Loucy (cell line): Measurements from ENCODE around the gene CRYBB2.

Experiments used
- CTCF ChIP-seq: fragments of 200-600 bp; sonication (generic); conservative IDR thresholded peaks from 2 replicates; pipeline ENCODE4 v1.5.1; 2014; ENCODE audit warnings: mild to moderate bottlenecking, antibody characterized with exemption, low read length
- EZH2phosphoT487 ChIP-seq: fragments of 200-600 bp; IDR thresholded peaks from 2 replicates; pipeline ENCODE4 v1.6.1; 2018; ENCODE audit warnings: antibody characterized with exemption, mild to moderate bottlenecking, moderate library complexity, borderline replicate concordance

- TF ChIP-seq CTCF = no peak
- no peak for TF ChIP-seq EZH2phosphoT487
Observed at GRCh38 chr22:25205847-25206246, 13.6 kb upstream of the CRYBB2 start.
